BJ (cell line): Measurements from ENCODE around the gene FNDC3B. TPM values are rescaled to one million over a fixed set of nuclear protein-coding genes. Genes with fewer than 3 reads are reported as not detected.

Experiments
- CTCF ChIA-PET: fragments of 350-600 bp; formaldehyde crosslinking; extraction: SDS; loops from one replicate; lab custom pipeline; 2021; ENCODE audit warnings: antibody characterized with exemption, inconsistent platforms; lab: Yijun Ruan, JAX
- POLR2A ChIA-PET: fragments of 300-600 bp; sonication (Branson Sonifier 250); formaldehyde crosslinking; extraction: SDS; loops from one replicate; lab custom pipeline; 2021; ENCODE audit warnings: antibody characterized with exemption; lab: Charles Lee
- DNase-seq: peaks from one replicate; pipeline ENCODE4 v3.0.0-alpha.2; 2011; ENCODE audit warnings: low read depth
- H3K27me3 ChIP-seq: 2 replicates; pipeline ENCODE4 v1.6.0; 2011; ENCODE audit warnings: low read length; ENCODE audit not compliant: control insufficient read depth, insufficient read depth
- H3K36me3 ChIP-seq: 2 replicates; pipeline ENCODE4 v1.5.1; 2011; ENCODE audit warnings: low read length; ENCODE audit not compliant: control insufficient read depth, insufficient read depth
- H3K4me3 ChIP-seq: 2 replicates; pipeline ENCODE4 v1.5.1; 2011; ENCODE audit warnings: low read depth, mild to moderate bottlenecking, control low read depth, low read length
- CTCF ChIP-seq: IDR thresholded peaks from 2 replicates; pipeline ENCODE4 v1.5.1; 2011; ENCODE audit warnings: low read depth, mild to moderate bottlenecking, control low read depth, inconsistent platforms, low read length, moderate library complexity; ENCODE audit not compliant: insufficient read depth
- polyA plus RNA-seq: library from polyadenylated mRNA; depleted of rRNA; stranded (reverse); fragments of >200 nt; gene quantifications from 2 replicates; pipeline ENCODE4 v1.2.3, GENCODE V29; 2011

The FNDC3B gene
- polyA plus RNA-seq, 1 experiment: 28.6 TPM

- ChIA-PET POLR2A (no interaction called here), CTCF (no interaction called here)
- TF ChIP-seq CTCF: no peak
- DNase-seq: no peak
- H3K27me3 ChIP-seq: peaks cover 6% of the 10 kb centered on the region
- H3K36me3 ChIP-seq: no peaks in the 10 kb centered on the region
- H3K4me3 ChIP-seq: no peak overlapping the region
Measured at GRCh38 chr3:172441581-172441980, 402.2 kb downstream of the FNDC3B start.

DNA sequence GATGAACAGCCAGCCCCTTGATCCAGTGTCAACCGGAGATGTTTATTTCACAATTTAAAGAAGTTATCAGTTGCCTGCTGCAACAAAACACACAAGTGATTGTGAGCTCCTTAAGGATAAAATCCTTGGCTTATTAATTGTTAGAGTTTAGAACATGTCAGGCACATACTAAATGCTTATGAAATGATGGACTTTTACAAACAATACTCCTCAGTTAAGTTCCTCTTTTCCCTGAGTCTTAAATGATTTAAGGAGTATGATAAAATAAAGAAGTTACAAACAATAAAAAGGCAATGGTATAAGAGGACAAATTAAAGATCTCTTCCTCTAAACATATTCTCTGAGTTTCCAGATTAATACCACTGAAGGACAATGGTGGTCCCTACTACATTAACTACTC is 403.2 kb downstream of the FNDC3B start:
- no peak for DNase-seq
- Histone ChIP-seq H3K36me3 (no peaks in the 10 kb centered on the region), H3K27me3 (peaks cover 14% of the 10 kb centered on the region), H3K4me3 (no peak overlapping the region)
- ChIA-PET POLR2A (no interaction called here), CTCF (interaction anchor here (0.7 kb wide), 1 partner anchor 19 kb away, joined by 3 read pairs; no protein-coding TSS in a partner anchor)
- no peak for TF ChIP-seq CTCF

DNA sequence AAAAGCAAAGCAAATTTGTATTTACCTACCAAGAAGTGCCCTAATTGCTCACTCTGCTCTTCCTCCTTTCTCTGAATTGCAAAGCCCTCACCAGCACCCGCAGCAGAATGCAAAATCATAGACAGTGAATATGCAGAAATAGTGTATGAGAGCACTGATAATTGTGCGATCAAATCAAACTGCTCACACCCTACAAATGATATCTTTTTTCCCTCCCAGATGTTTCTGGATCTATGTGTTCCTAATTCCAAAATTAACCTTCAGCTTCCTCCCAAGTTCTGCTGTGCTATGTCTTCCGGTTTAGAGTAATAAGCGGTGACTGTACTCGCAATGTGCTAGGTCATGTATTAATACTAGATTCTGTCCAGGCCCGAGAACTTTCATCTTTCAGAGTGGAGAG is 405.4 kb downstream of the FNDC3B start:
- peaks cover 32% of the 10 kb centered on the region for H3K27me3 ChIP-seq
- no peak overlapping the region for H3K4me3 ChIP-seq
- POLR2A ChIA-PET: no interaction called here
- CTCF ChIA-PET: interaction anchor here (2.3 kb wide), 1 partner anchor 17 kb away, joined by 10 read pairs; no protein-coding TSS in a partner anchor
- H3K36me3 ChIP-seq: no peaks in the 10 kb centered on the region
- TF ChIP-seq CTCF: no peak
- no peak for DNase-seq

DNA sequence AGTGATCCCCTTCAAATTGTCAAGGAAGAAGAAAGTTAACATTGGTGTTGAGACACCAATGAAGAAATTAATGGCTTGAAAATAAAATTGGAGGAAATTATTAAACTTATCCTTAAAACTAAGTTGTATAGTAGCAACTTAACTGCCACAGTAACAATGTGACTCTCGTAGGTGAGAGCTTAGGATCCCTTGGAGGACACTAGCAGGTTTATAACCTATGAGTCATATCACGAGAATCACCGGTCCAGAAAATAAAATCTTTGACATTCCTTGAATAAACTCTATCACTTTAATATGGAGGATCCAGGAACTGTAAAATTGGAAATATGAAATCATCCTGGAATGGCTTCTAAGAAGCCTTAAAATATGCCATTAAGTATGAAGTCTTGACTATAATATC is 406.8 kb downstream of the FNDC3B start:
- peaks cover 34% of the 10 kb centered on the region for H3K27me3 ChIP-seq
- no peak for TF ChIP-seq CTCF
- DNase-seq: no peak
- CTCF ChIA-PET: interaction anchor here (2.3 kb wide), 1 partner anchor 16 kb away, joined by 10 read pairs; no protein-coding TSS in a partner anchor
- POLR2A ChIA-PET: no interaction called here
- no peaks in the 10 kb centered on the region for H3K36me3 ChIP-seq
- H3K4me3 ChIP-seq: no peak overlapping the region

DNA sequence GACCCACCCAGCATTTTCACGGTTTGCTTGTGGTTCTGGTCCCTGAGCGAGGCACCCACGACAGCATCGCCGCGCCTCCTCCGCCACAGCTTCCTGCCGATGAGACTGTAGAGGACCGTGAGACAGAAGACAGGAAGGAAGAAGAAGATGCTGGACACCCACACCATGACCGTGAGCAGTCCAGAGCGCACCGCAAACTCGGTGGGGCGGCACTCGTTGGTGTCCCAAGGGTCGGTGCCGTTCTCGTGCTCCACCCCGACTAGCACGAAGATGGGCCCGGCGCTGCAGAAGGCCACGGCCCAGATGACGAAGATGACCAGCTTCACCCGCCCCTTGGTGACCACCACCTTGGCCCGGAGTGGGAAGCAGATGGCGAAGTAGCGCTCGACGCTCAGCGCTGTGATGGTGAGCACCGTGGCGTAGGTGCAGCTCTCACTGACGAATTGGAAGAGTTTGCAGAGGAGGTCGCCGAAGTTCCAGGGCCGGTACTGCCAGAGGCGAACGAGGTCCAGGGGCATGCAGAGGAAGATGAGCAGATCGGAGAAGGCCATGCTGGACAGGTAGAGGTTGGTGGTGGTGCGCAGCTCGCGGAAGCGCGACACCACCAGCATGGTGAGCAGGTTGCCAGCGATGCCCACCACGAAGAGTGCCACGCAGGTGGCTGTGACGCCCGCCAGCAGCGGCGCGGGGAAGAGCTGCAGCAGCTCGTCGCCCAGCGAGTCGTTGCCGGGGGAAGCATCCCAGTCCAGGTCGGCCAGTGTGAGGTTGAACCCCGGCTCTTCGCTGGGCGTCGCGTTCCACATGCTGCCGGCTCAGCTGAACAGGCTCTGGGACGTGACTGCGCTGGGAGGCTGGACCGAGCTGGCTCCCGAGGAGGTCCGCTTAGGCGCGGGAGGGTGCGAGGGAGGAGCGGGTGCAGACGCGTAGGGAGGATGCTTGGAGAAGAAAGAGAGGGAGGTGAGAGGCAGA is 408.5 kb downstream of the FNDC3B start, which contains the start of gene GHSR:
TSS of gene GHSR (minus strand) at position 846 of the 969 bp plus-strand sequence. CDS start at position 803, 43 bp downstream.
- no peak within 1 kb of the TSS for H3K4me3 ChIP-seq
- ChIA-PET POLR2A (no interaction called here), CTCF (interaction anchor here (0.6 to 1.8 kb wide), 2 partner anchors 13 to 338 kb away, joined by 3 to 7 read pairs; no protein-coding TSS in a partner anchor)
- H3K27me3 ChIP-seq: peaks cover 34% of the 10 kb centered on the region
- no peak for DNase-seq
- no peaks in the 10 kb centered on the region for H3K36me3 ChIP-seq
- TF ChIP-seq CTCF: no peak
